Osteocyte (in vitro differentiated cells): Measurements from ENCODE around the gene ACTN1. TPM values are rescaled to one million over a fixed set of nuclear protein-coding genes. Genes with fewer than 3 reads are reported as not detected.

Experiments
- DNase-seq: peaks from one replicate; pipeline ENCODE4 v3.0.0; 2021; ENCODE audit warnings: mixed read lengths; ENCODE audit not compliant: unreplicated experiment; ENCODE audit errors: extremely low spot score
- H3K27ac Mint-ChIP-seq: one replicate; pipeline ENCODE4 v1.8.0; 2021; ENCODE audit warnings: mild to moderate bottlenecking, mixed read lengths; ENCODE audit not compliant: unreplicated experiment
- H3K27me3 Mint-ChIP-seq: one replicate; pipeline ENCODE4 v1.8.0; 2021; ENCODE audit warnings: mixed read lengths; ENCODE audit not compliant: unreplicated experiment
- H3K36me3 Mint-ChIP-seq: one replicate; pipeline ENCODE4 v1.8.0; 2021; ENCODE audit warnings: mixed read lengths; ENCODE audit not compliant: unreplicated experiment
- H3K4me1 Mint-ChIP-seq: one replicate; pipeline ENCODE4 v1.8.0; 2021; ENCODE audit warnings: mixed read lengths; ENCODE audit not compliant: unreplicated experiment
- H3K4me3 Mint-ChIP-seq: one replicate; pipeline ENCODE4 v1.8.0; 2021; ENCODE audit warnings: mild to moderate bottlenecking, moderate library complexity, mixed read lengths; ENCODE audit not compliant: unreplicated experiment
- H3K9me3 Mint-ChIP-seq: one replicate; pipeline ENCODE4 v1.8.0; 2021; ENCODE audit warnings: mixed read lengths; ENCODE audit not compliant: unreplicated experiment
- total RNA-seq: library from RNA; stranded (reverse); gene quantifications from 2 replicates; pipeline ENCODE4 v1.2.1, GENCODE V29; 2021
- TF ChIP-seq, protein P1 (sequence below): fragments of 200-600 bp; sonication (generic); IDR thresholded peaks from 2 replicates; pipeline ENCODE4 v1.5.0; 2021; ENCODE audit warnings: antibody characterized with exemption, mild to moderate bottlenecking, moderate library complexity

ACTN1 gene
- total RNA-seq, 1 donor from 2014 or later = 380 TPM

GRCh38 chr14:68834816-68835215 is 144.3 kb downstream of the ACTN1 start:
- DNase-seq = no peak
- peaks cover 30% of the 10 kb centered on the region for H3K9me3 Mint-ChIP-seq
- no peak overlapping the region for H3K27ac Mint-ChIP-seq
- H3K27me3 Mint-ChIP-seq = no peaks in the 10 kb centered on the region
- peaks cover 35% of the 10 kb centered on the region for H3K36me3 Mint-ChIP-seq
- TF ChIP-seq, protein P1, sequence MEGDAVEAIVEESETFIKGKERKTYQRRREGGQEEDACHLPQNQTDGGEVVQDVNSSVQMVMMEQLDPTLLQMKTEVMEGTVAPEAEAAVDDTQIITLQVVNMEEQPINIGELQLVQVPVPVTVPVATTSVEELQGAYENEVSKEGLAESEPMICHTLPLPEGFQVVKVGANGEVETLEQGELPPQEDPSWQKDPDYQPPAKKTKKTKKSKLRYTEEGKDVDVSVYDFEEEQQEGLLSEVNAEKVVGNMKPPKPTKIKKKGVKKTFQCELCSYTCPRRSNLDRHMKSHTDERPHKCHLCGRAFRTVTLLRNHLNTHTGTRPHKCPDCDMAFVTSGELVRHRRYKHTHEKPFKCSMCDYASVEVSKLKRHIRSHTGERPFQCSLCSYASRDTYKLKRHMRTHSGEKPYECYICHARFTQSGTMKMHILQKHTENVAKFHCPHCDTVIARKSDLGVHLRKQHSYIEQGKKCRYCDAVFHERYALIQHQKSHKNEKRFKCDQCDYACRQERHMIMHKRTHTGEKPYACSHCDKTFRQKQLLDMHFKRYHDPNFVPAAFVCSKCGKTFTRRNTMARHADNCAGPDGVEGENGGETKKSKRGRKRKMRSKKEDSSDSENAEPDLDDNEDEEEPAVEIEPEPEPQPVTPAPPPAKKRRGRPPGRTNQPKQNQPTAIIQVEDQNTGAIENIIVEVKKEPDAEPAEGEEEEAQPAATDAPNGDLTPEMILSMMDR = no peak
- H3K4me3 Mint-ChIP-seq = no peak overlapping the region
- no peaks in the 10 kb centered on the region for H3K4me1 Mint-ChIP-seq

DNA sequence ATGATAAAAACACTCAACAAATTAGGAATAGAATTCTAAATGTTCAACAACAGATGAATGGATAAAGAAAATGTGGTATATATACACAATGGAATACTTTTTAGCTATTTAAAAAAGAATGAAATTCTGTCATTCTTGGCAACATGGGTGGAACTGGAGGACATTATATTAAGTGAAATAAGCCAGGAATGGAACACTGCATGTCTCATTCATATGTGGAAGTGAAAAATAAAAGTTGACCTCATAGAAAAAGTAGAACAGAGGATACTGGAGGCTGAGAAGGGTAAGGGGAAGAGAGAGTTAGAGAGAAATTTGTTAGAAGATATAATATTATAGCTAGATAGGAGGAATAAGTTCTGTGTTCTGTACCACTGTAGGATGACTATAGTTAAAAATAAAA is 150.4 kb downstream of the ACTN1 start:
- no peak overlapping the region for H3K27ac Mint-ChIP-seq
- H3K4me1 Mint-ChIP-seq = peaks cover 3% of the 10 kb centered on the region
- no peak for DNase-seq
- H3K36me3 Mint-ChIP-seq = peaks cover 5% of the 10 kb centered on the region
- no peak overlapping the region for H3K4me3 Mint-ChIP-seq
- TF ChIP-seq, protein P1 = no peak
- peaks cover 11% of the 10 kb centered on the region for H3K9me3 Mint-ChIP-seq
- H3K27me3 Mint-ChIP-seq = no peaks in the 10 kb centered on the region

DNA sequence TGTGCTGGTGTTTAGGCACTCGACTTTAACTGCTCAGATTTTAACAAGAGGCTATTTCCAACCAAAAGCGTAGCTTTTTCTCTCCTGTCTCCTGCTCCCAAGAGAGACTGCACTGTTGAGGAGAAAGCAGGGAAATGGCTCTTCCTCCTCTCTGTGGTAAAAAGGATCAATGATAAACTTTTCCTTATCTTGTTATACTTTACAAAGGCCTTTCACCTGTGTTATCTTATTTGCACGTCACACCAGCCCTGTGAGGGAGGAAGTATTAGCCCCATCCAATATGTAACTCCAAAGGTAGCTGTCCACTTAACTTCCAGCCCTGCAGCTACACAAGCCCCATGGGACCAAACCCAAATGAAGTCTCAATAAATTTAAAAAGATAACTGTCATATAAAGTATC is 153.4 kb downstream of the ACTN1 start:
- Mint-ChIP-seq H3K9me3 (no peaks in the 10 kb centered on the region), H3K4me3 (no peak overlapping the region), H3K27ac (no peak overlapping the region), H3K4me1 (peaks cover 3% of the 10 kb centered on the region), H3K36me3 (no peaks in the 10 kb centered on the region), H3K27me3 (no peaks in the 10 kb centered on the region)
- TF ChIP-seq, protein P1 = no peak
- DNase-seq = no peak

- peak; percentile 91 for DNase-seq
- Mint-ChIP-seq H3K4me1 (peaks cover 11% of the 10 kb centered on the region), H3K27me3 (no peaks in the 10 kb centered on the region), H3K27ac (no peak overlapping the region), H3K4me3 (no peak overlapping the region), H3K9me3 (no peaks in the 10 kb centered on the region), H3K36me3 (no peaks in the 10 kb centered on the region)
- TF ChIP-seq, protein P1 = peak; percentile 86
These were observed 154.4 kb downstream of the ACTN1 start for GRCh38 chr14:68824517-68825347.

DNA sequence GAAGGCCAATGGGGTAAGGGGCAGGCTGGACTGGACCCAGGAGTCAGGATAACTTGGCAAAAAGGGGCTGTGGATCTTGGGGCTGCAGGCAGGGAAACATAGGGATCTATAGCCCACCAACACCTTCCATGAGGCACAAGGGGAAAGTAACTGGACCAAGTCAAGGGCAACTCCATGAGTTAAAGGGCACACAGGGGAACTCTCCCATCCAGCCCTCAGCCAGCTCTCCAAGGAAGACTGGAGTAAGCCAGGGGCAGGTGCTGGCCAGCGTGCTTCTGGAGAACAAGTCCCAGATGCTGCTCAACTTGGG is 154.9 kb downstream of the ACTN1 start:
- Mint-ChIP-seq H3K4me3 (no peak overlapping the region), H3K36me3 (no peaks in the 10 kb centered on the region), H3K27ac (no peak overlapping the region), H3K27me3 (no peaks in the 10 kb centered on the region), H3K9me3 (no peaks in the 10 kb centered on the region), H3K4me1 (peaks cover 17% of the 10 kb centered on the region)
- DNase-seq = no peak
- TF ChIP-seq, protein P1 = no peak

Other genes with a start within 250 kb of the ACTN1 start
- 311 and 352 TPM in 2 replicates for gene ZFP36L1, start 186.2 kb downstream of the ACTN1 start, total RNA-seq
- gene DCAF5, start 173.8 kb upstream of the ACTN1 start, total RNA-seq = 49.5 and 56.1 TPM in 2 replicates
- gene EXD2, start 212.2 kb upstream of the ACTN1 start, total RNA-seq = 32.9 and 44.3 TPM in 2 replicates